Heart left ventricle (tissue), 16 donors: ENCODE results near the gene MGME1. TPM values are rescaled to one million over a fixed set of nuclear protein-coding genes. Genes with fewer than 3 reads are reported as not detected.

ENCODE experiments used
- ATAC-seq, 4 donors: fragments of 200-7000 bp; cut with Tn5 transposase; one replicate each; pipeline ENCODE4 v1.9.1; 2020 to 2022; ENCODE audit warnings: moderate library complexity in 4 of 4, mild to moderate bottlenecking in 3 of 4, moderate number of reproducible peaks in 1 of 4
- DNase-seq, 5 donors: peaks; one replicate each; pipeline ENCODE4 v3.0.0-alpha.2; 2020
- H3K27ac ChIP-seq, 12 donors: fragments of 200-600 bp; sonication (generic) in 4 of 12; one replicate each; pipeline versions ENCODE4 v1.5.0 to v1.8.0; 2016 to 2022; ENCODE audit warnings: mild to moderate bottlenecking in 2 of 12
- H3K27me3 ChIP-seq, 9 donors: fragments of 200-600 bp; sonication (generic) in 2 of 9; one replicate each; pipeline versions ENCODE4 v1.5.1 to v1.8.0; 2016 to 2022; ENCODE audit warnings: mild to moderate bottlenecking in 3 of 9
- H3K36me3 ChIP-seq, 9 donors: fragments of 200-600 bp; sonication (generic) in 2 of 9; one replicate each; pipeline versions ENCODE4 v1.5.0 to v1.8.0; 2018 to 2022; ENCODE audit warnings: mild to moderate bottlenecking in 2 of 9
- H3K4me1 ChIP-seq, 12 donors: fragments of 200-600 bp; sonication (generic) in 4 of 12; one replicate each; pipeline versions ENCODE4 v1.5.0 to v1.8.0; 2016 to 2022; ENCODE audit warnings: mild to moderate bottlenecking in 3 of 12
- H3K4me3 ChIP-seq, 12 donors: fragments of 200-600 bp; sonication (generic) in 4 of 12; one replicate each; pipeline versions ENCODE4 v1.5.0 to v1.8.0; 2017 to 2022; ENCODE audit warnings: mild to moderate bottlenecking in 9 of 12, moderate library complexity in 4 of 12
- H3K9me3 ChIP-seq, 12 donors: fragments of 200-600 bp; sonication (generic) in 4 of 12; one replicate each; pipeline versions ENCODE4 v1.5.0 to v1.8.0; 2016 to 2022; ENCODE audit warnings: mild to moderate bottlenecking in 1 of 12
- POLR2A ChIP-seq, 2 donors: fragments of 450-650 bp; IDR thresholded peaks; one replicate each; pipeline ENCODE4 v1.6.1; 2017; ENCODE audit warnings: antibody characterized with exemption in 2 of 2, mild to moderate bottlenecking in 2 of 2, moderate library complexity in 2 of 2
- WGBS, 4 donors: extraction: QIAGEN DNeasy Blood & Tissue Kit in 2 of 4; methylation state at CpG; one replicate each; pipeline versions ENCODE4 v1.1.5 to v1.1.7; 2013 to 2018; 5-methylcytosine and 5-hydroxymethylcytosine counted together
- intact Hi-C, 10 donors: fragments of 100-400 bp; cut with DNase I; formaldehyde crosslinking; loops; one replicate each; pipeline versions ENCODE4 v1.11.1 to v1.14.2; 2022
- polyA plus RNA-seq, 2 donors: library from polyadenylated mRNA; stranded (reverse); fragments of 200-250 nt; gene quantifications; one replicate each; pipeline ENCODE4 v1.2.3, GENCODE V29; 2013
- total RNA-seq, 9 donors: library from RNA; depleted of rRNA in 2 of 9; stranded (reverse); fragments of >200 nt in 2 of 9; fragmentation: NEBNext Ultra II Directional in 3 of 9; extraction: Animal tissue kit (Norgen Biotek cat#: 25700) in 3 of 9; gene quantifications; one replicate each; pipeline versions ENCODE4 v1.1.0 to v1.2.4, GENCODE V29; 2016 to 2023
- TF ChIP-seq, protein P1 (sequence below), 12 donors: fragments of 200-600 bp; sonication (generic) in 4 of 12; IDR thresholded peaks; one replicate each; pipeline versions ENCODE4 v1.5.0 to v1.8.0; 2018 to 2022; ENCODE audit warnings: antibody characterized with exemption in 12 of 12, mild to moderate bottlenecking in 5 of 12
- donor health status: ischemic (EF 13 %, LVEDD 7.1; RV severe dilation, severe dysfunction).
- donor health status: healthy with polysubstance abuse.
- donor health status: DM: no; HTN: yes; CAD: no.
- donor health status: DM: no; HTN: no; CAD: no.
- donor health status: ischemic (EF 25% LVEDD 6.9; RV normal size, moderate dysfunction).
- donor health status: ischemic (EF 25% LVEDD 5.7; RV mildly dilated, moderate dysfunction).
- donor health status: healthy.
- donor health status: DM: yes; HTN: yes; CAD: no.
- donor health status: ischemic (EF 35%, LVEDD 5.7; RV mildly dilated, moderate dysfunction).
- donor health status: nonischemic (EF 11% LVEDD 7.7; RV severe dilation, severe dysfunction).
- donor health status: DM: yes; HTN: yes; CAD: no.
- donor health status: PGD.
- donor health status: ischemic (EF 29% LVEDD 5.4; RV normal size, mild dysfunction).
- donor health status: nonischemic (EF 23%, LVEDD 6.1; RV moderate dilation, normal function).

MGME1 gene
- total and polyA plus RNA-seq, 11 donors = 7.7 to 22.0 (median 10.9) TPM

DNA sequence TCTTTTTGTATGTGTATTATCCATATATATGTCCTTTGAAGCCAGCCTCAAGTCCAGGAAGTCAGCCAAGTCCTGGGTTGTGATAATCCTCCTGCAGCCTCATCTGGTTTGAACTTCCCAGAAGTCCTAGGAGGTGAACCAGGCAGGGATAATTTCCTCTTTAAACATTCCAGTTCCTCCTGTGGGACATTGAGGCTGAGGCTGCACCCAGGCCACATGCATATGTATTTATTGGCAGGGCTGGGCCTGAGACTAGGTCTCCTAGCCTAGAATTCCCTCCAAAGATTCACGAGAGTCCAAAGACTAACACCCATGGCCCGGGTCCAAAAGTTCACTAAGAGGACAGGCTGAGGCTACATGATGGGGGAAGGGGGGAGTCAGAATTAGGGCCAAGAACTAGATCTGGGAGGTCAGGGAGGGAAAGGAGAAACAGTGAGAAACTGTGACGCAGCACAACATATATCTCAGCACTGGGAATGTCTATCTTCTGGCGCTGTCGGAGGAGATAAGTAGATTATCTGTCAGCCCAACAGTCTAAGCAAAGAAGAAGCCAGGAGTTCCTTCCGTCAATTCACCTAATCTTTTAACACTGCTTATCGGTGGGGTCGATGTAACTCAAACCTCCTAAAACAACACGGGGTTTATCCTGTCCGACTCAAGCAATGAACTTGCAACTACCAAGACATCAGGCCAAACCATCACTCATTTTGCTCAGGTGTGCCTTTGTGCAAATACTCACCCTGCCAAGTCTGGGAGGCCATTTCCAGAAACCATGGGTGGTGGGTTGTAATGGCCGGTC, 43.5 kb upstream of the MGME1 start:
- Histone ChIP-seq H3K4me1 (peaks cover 0 to 29% (median 9%) of the 10 kb centered on the region in 12 donors), H3K9me3 (no peaks in the 10 kb centered on the region), H3K27me3 (no peaks in the 10 kb centered on the region), H3K27ac (no peak overlapping the region), H3K36me3 (no peaks in the 10 kb centered on the region), H3K4me3 (no peak overlapping the region)
- intact Hi-C loops = no loop called here
- WGBS, 4 donors = 41 to 57% (median 47%) methylated on average over 11 of the region's 11 CpGs
- ATAC-seq = peak in 1 of 4 donors; percentile 13
- no peak for TF ChIP-seq POLR2A (IDR thresholded peaks at IDR 0.05)
- TF ChIP-seq, protein P1, sequence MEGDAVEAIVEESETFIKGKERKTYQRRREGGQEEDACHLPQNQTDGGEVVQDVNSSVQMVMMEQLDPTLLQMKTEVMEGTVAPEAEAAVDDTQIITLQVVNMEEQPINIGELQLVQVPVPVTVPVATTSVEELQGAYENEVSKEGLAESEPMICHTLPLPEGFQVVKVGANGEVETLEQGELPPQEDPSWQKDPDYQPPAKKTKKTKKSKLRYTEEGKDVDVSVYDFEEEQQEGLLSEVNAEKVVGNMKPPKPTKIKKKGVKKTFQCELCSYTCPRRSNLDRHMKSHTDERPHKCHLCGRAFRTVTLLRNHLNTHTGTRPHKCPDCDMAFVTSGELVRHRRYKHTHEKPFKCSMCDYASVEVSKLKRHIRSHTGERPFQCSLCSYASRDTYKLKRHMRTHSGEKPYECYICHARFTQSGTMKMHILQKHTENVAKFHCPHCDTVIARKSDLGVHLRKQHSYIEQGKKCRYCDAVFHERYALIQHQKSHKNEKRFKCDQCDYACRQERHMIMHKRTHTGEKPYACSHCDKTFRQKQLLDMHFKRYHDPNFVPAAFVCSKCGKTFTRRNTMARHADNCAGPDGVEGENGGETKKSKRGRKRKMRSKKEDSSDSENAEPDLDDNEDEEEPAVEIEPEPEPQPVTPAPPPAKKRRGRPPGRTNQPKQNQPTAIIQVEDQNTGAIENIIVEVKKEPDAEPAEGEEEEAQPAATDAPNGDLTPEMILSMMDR (IDR thresholded peaks at IDR 0.05) = no peak
- peak in 1 of 5 donors; percentile 42 for DNase-seq

DNA sequence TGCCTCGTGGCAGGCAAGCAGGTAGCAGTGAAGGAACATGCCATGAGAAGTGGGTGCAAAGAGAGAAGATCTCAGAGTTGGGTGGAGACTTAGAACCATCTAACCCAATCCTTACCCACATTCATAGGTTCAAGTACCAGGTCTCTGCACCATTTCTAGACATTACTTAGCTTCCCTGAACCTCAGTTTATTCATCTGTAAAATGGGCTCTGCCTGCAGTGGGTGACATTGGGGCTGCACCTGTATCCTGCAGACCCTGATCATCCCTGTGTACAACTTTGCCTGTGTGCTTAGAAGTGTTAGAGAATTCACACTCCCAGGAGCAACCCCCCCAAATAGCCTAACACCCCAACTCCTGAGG, 42.9 kb upstream of the MGME1 start:
- no peak overlapping the region for H3K27ac ChIP-seq
- 63 to 78% (median 74%) methylated on average over 1 of the region's 1 CpG for WGBS, 4 donors
- H3K4me3 ChIP-seq = no peak overlapping the region
- no peaks in the 10 kb centered on the region for H3K27me3 ChIP-seq
- H3K9me3 ChIP-seq = no peaks in the 10 kb centered on the region
- intact Hi-C loops = no loop called here
- ATAC-seq = no peak
- no peak for TF ChIP-seq POLR2A (IDR thresholded peaks at IDR 0.05)
- TF ChIP-seq, protein P1 (IDR thresholded peaks at IDR 0.05) = no peak
- no peaks in the 10 kb centered on the region for H3K36me3 ChIP-seq
- H3K4me1 ChIP-seq = peaks cover 0 to 29% (median 9%) of the 10 kb centered on the region in 12 donors
- DNase-seq = no peak

DNA sequence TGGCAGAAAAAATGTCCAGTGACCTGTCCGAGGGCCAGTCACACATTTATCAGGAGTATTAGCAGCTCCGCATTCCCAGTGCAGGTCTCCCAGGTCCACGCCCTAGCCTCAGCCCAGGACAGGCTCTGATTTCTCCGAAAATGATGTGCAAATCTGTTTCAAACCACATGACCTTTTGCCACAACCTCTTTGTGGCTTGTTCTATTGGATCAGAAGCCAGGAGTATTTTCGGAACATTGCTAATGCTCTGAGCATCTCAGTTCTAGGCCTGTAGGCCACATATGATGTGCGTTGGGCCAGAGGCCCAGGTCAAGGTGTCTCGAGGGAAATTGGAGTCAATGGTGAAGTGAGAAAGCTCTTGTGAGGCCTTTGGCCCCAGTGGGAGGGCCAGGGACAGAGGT, 40.6 kb upstream of the MGME1 start:
- intact Hi-C loops = no loop called here
- no peak overlapping the region for H3K4me3 ChIP-seq
- DNase-seq (peak in 1 of 5 donors; percentile 44), ATAC-seq (peak; percentile 51 to 84 (median 75))
- WGBS, 4 donors = 65 to 78% (median 70%) methylated on average over 7 of the region's 7 CpGs
- peaks cover 0 to 29% (median 9%) of the 10 kb centered on the region in 12 donors for H3K4me1 ChIP-seq
- no peaks in the 10 kb centered on the region for H3K27me3 ChIP-seq
- TF ChIP-seq, protein P1 (IDR thresholded peaks at IDR 0.05) = no peak
- TF ChIP-seq POLR2A (IDR thresholded peaks at IDR 0.05) = no peak
- H3K27ac ChIP-seq = peak overlapping the region in 6 of 12 donors; percentile 15 to 74 (median 56)
- no peaks in the 10 kb centered on the region for H3K36me3 ChIP-seq
- peaks cover 0 to 7% (median 0%) of the 10 kb centered on the region in 12 donors for H3K9me3 ChIP-seq

DNA sequence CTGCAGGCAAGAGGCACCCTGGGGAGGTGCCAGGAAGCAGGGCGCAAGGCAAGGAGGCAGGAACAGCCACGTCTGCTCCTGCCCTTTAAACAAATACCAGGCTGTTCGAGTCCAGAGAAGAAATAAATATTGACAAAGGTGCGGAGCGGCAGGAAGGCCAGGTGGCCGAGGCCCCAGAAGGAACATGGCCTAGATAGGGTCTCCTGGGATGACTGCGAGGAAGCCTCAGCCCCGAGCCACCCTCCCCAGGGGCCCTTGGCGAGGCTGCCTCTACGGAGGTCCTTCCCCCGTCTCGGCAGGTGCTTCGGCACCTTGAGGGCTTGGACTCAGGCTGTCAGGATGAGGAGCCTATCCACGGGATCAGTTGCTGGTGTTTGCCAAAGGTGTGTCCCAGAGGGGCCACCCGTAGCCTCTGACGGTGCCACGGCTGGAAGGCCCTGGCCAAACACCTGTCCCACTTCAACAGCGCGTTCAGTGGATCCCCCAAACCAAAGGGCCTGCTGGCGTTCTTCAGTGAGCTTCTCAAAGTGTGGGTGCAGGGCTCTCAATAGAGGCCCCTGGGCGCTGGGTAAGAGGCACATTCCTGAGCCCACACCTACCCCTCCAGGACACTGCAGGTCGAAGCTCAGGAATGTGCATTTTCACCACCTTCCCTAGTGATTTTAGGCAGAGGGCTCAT, 40.0 kb upstream of the MGME1 start:
- ATAC-seq = peak in 1 of 4 donors; percentile 29
- H3K4me1 ChIP-seq = peaks cover 0 to 29% (median 9%) of the 10 kb centered on the region in 12 donors

More for the DNA sequence above, 40.0 kb upstream of the MGME1 start:
- Histone ChIP-seq H3K36me3 (no peaks in the 10 kb centered on the region), H3K9me3 (peaks cover 0 to 7% (median 0%) of the 10 kb centered on the region in 12 donors), H3K27ac (peak overlapping the region in 6 of 12 donors; percentile 15 to 74 (median 56)), H3K27me3 (no peaks in the 10 kb centered on the region), H3K4me3 (no peak overlapping the region)
- WGBS, 4 donors = 73 to 91% (median 88%) methylated on average over 14 to 22 of the region's 22 CpGs
- DNase-seq = no peak
- TF ChIP-seq, protein P1 (IDR thresholded peaks at IDR 0.05) = no peak
- no peak for TF ChIP-seq POLR2A (IDR thresholded peaks at IDR 0.05)
- intact Hi-C loops = no loop called here
